Measurements from ENCODE around the gene PDE8A. TPM values are rescaled to one million over a fixed set of nuclear protein-coding genes. Genes with fewer than 3 reads are reported as not detected.
A peak's percentile ranks its signal among the peaks of the same experiment; 100 is the strongest.

Gene PDE8A
- total RNA-seq, 1 experiment from 2014 or later: 40.0 TPM

- in situ Hi-C loops (cut with HindIII; ENCODE audit: low pct_unique_long_range_greater_than_20kb, low sequenced_read_pairs): no loop called here
- ATAC-seq (no peak), DNase-seq (ENCODE audit: low read depth, low spot score) (no peak)
- no peaks in the 10 kb centered on the region for H3K4me1 ChIP-seq (ENCODE audit: control insufficient read depth, insufficient read depth, low read length)
- H3K4me3 ChIP-seq (ENCODE audit: low read depth in 2 of 2, low read length in 2 of 2): no peak overlapping the region
- intact Hi-C loops (cut with micrococcal nuclease; ENCODE audit: unreplicated experiment): no loop called here
- TF ChIP-seq POLR2AphosphoS5 (IDR thresholded peaks at IDR 0.05; ENCODE audit: low read depth, low read length) (no peak), SIN3A (IDR thresholded peaks at IDR 0.05; ENCODE audit: borderline replicate concordance, insufficient read depth, low read depth, low read length) (no peak)
- no peak overlapping the region for H3K27ac ChIP-seq (ENCODE audit: low read length)
- no TSS peak for BruUV-seq (replicated peaks)
- CTCF ChIA-PET: no interaction called here
- POLR2A ChIA-PET: no interaction called here
- H3K27me3 ChIP-seq (ENCODE audit: control insufficient read depth, insufficient read depth, low read length): peaks cover 3% of the 10 kb centered on the region; the same call in 1 of the 2 replicates
- no peaks in the 10 kb centered on the region for H3K9me3 ChIP-seq (ENCODE audit: control insufficient read depth, insufficient read depth, low read depth, low read length)
- H3K36me3 ChIP-seq (ENCODE audit: control insufficient read depth, insufficient read depth, low read length): no peaks in the 10 kb centered on the region
These were observed 170.2 kb downstream of the PDE8A start for GRCh38 chr15:85151861-85152260.

- CTCF ChIA-PET: no interaction called here
- no peak overlapping the region for H3K27ac ChIP-seq (ENCODE audit: low read length)
- H3K36me3 ChIP-seq (ENCODE audit: control insufficient read depth, insufficient read depth, low read length): no peaks in the 10 kb centered on the region
- no peak for ATAC-seq
- POLR2A ChIA-PET: interaction anchor here (0.7 kb wide), 1 partner anchor 68 kb away, joined by 3 read pairs; no protein-coding TSS in a partner anchor
- H3K27me3 ChIP-seq (ENCODE audit: control insufficient read depth, insufficient read depth, low read length): no peaks in the 10 kb centered on the region
- intact Hi-C loops (cut with micrococcal nuclease; ENCODE audit: unreplicated experiment) (no loop called here), in situ Hi-C loops (cut with HindIII; ENCODE audit: low pct_unique_long_range_greater_than_20kb, low sequenced_read_pairs) (no loop called here)
- H3K4me3 ChIP-seq (ENCODE audit: low read depth in 2 of 2, low read length in 2 of 2): no peak overlapping the region
- no TSS peak for BruUV-seq (replicated peaks)
- no peak for DNase-seq (ENCODE audit: low read depth, low spot score)
- H3K4me1 ChIP-seq (ENCODE audit: control insufficient read depth, insufficient read depth, low read length): no peaks in the 10 kb centered on the region
- TF ChIP-seq CTCF (IDR thresholded peaks at IDR 0.05) (no peak), SIN3A (IDR thresholded peaks at IDR 0.05; ENCODE audit: borderline replicate concordance, insufficient read depth, low read depth, low read length) (no peak), REST (IDR thresholded peaks at IDR 0.05; ENCODE audit: insufficient read depth in 1 of 2, low read depth in 2 of 2, low read length in 1 of 2) (no peak), TCF7L2 (IDR thresholded peaks at IDR 0.05; ENCODE audit: low read depth, low read length) (no peak), POLR2AphosphoS5 (IDR thresholded peaks at IDR 0.05; ENCODE audit: low read depth, low read length) (no peak)
- H3K9me3 ChIP-seq (ENCODE audit: control insufficient read depth, insufficient read depth, low read depth, low read length): no peaks in the 10 kb centered on the region
These were observed 172.4 kb downstream of the PDE8A start for GRCh38 chr15:85154061-85154460.

- TF ChIP-seq REST (IDR thresholded peaks at IDR 0.05; ENCODE audit: insufficient read depth in 1 of 2, low read depth in 2 of 2, low read length in 1 of 2): no peak
- no peak for TF ChIP-seq POLR2AphosphoS5 (IDR thresholded peaks at IDR 0.05; ENCODE audit: low read depth, low read length)
- no peak for TF ChIP-seq TCF7L2 (IDR thresholded peaks at IDR 0.05; ENCODE audit: low read depth, low read length)
- TF ChIP-seq SIN3A (IDR thresholded peaks at IDR 0.05; ENCODE audit: borderline replicate concordance, insufficient read depth, low read depth, low read length): no peak
- TF ChIP-seq CTCF (IDR thresholded peaks at IDR 0.05): no peak
- no peak overlapping the region for H3K4me3 ChIP-seq (ENCODE audit: low read depth in 2 of 2, low read length in 2 of 2)
- H3K36me3 ChIP-seq (ENCODE audit: control insufficient read depth, insufficient read depth, low read length): no peaks in the 10 kb centered on the region
- no TSS peak for BruUV-seq (replicated peaks)
- no peaks in the 10 kb centered on the region for H3K27me3 ChIP-seq (ENCODE audit: control insufficient read depth, insufficient read depth, low read length)
- peak; percentile 45 for ATAC-seq
- POLR2A ChIA-PET: no interaction called here
- intact Hi-C loops (cut with micrococcal nuclease; ENCODE audit: unreplicated experiment): no loop called here
- no peak for DNase-seq (ENCODE audit: low read depth, low spot score)
- in situ Hi-C loops (cut with HindIII; ENCODE audit: low pct_unique_long_range_greater_than_20kb, low sequenced_read_pairs): no loop called here
- CTCF ChIA-PET: no interaction called here
- no peaks in the 10 kb centered on the region for H3K4me1 ChIP-seq (ENCODE audit: control insufficient read depth, insufficient read depth, low read length)
- H3K27ac ChIP-seq (ENCODE audit: low read length): no peak overlapping the region
- no peaks in the 10 kb centered on the region for H3K9me3 ChIP-seq (ENCODE audit: control insufficient read depth, insufficient read depth, low read depth, low read length)
These were observed 173.7 kb downstream of the PDE8A start for GRCh38 chr15:85155360-85155759.
